HG02943 (cell line): ENCODE measurements around the gene C1orf141.
"Not testable (repeated sequence)": the region's sequence is repeated elsewhere in the genome, so short reads cannot be mapped to it uniquely, and the experiment has no call there.

ENCODE experiments used
- ATAC-seq: cut with Tn5 transposase; IDR thresholded peaks from one replicate; pipeline ENCODE4 v1.9.1; 2021; ENCODE audit warnings: mild to moderate bottlenecking, low read depth, moderate library complexity; ENCODE audit not compliant: unreplicated experiment

Gene C1orf141

DNA sequence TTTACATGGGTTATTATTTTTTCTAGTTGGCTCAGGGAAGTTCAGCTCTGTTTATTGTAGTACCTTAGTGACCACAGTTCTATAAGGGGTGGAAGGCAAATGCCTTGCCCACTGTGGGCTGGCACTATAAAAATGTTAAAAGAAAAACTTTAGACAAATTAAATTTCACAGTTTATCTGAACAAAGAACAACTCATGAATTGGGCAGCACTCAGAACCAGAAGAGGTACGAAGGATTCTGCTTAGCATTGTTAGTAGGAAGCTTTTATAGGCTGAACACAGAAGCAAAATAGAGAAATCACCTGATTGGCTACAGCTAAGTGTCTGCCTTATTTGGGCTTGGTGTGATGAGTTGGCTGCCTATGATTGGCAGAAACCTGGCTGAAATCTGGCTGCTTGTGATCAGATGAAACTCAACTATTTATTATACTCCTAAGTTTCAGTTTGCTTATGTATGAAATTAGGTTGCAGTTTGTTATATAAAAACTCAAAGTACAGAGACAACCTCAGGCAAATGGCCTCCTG lies 45.0 kb downstream of the C1orf141 start:
- ATAC-seq, result no peak

DNA sequence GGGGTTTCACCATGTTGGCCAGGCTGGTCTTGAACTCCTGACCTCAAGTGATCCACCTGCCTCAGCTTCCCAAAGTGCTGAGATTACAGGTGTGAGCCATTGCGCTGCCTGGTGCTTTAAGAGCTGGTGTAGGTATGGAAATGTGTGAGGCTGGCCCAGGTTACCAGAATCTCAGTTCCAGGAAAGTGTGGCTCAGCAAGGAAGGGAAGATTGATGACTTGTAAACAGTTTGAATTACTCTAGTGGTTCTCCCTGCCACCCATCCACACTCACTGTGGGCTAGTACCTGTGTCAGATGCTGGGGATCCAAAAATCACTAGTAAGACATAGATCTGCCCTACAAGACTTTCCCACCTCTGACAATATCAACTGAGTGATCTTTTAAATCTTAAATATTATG lies 46.3 kb downstream of the C1orf141 start:
- no peak for ATAC-seq

DNA sequence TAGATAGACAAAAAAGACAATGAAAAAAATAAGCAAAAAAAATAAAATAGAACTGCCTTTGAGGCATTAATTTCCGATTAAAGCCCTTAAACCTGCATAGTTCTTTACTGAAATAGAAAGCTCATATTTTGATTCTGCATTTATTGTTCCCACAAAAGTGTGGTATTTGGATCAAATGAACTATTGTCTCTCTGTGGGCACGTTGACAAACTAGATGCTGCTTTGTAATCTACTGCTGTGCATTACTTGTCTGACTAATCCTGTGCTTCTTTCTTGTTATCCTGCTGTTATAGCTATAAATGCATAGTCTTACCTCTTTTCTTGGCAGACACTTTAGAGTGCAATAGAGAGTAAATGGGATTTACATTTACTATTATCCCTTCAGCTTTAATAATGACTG lies 49.4 kb downstream of the C1orf141 start:
- ATAC-seq, result no peak

DNA sequence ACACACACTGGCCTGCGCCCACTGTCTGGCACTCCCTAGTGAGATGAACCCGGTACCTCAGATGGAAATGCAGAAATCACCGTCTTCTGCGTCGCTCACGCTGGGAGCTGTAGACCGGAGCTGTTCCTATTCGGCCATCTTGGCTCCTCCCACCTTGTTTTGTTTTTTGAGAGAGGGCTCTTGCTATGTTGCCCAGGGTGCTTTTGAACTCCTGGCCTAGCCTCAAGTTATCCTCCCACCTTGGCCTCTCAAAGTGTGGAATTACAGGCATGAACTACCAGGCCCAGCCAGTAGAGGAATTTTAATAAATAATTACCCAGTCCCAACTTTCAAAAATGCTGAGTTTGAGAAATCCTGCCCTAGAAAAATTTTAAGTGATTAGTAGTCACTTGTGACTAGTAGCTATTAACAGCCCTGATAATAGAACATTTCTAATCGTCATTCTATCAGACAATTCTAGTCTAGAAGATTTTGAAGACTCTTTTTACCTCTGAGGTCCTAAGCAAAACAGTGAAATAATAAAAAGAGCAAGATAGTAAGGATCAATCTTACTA lies 49.9 kb downstream of the C1orf141 start:
- ATAC-seq, result no peak

DNA sequence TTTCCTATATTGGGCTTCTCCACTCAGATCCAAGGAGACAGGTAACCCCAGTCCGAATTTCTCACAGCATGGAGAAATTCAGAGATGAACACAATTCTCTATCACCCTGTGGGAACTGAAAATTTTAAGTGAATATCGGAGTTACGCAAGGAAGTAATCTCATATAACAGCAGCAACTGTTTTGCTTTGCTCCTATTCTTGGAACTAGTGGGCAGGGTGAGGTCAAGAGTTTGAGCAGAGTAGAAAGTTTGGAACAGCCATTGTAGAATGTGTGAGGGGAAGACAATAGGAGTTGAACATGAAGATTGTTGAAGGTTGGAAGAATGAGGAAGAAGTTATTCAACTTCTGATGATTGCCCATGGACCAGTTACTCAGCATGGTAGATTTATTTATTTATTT lies 56.5 kb downstream of the C1orf141 start:
- ATAC-seq, result no peak

DNA sequence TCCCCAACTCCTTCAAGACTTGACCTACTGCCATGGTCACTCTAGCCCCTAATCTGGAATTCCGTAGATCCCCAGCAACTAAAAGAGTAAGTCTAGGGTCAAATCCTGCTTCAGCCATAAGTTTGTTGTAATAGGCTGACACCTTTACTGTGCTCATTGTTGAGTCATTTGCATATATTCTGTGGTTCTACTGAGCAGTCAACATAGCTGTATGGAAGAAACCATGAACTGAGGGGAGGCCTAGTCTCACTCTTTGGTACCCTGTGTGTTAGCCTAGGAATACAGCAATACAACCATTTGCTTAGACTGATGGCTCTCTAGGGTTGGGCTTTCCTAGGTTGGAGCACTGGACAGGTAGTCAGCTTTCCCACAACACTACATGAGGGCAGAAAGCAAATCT lies 57.2 kb downstream of the C1orf141 start:
- ATAC-seq, result no peak

DNA sequence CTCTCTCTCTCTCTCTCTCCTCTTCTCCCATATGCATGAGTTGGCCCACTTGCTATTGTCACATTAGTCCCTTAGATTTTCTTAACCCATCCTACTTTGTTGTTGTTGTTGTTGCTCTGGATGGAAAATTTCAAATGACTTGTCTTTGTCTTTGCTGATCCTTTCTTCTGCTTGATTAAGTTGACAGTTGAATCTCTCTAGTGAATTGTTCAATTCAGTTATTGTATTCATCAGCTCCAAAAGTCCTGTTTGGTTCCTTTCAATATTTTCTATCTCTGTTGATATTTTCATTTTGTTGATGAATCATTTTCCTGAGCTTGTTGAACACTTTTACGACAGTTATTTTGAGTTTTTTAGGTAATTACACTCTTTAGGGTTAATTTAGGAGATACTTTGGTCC lies 62.0 kb downstream of the C1orf141 start:
- no peak for ATAC-seq

DNA sequence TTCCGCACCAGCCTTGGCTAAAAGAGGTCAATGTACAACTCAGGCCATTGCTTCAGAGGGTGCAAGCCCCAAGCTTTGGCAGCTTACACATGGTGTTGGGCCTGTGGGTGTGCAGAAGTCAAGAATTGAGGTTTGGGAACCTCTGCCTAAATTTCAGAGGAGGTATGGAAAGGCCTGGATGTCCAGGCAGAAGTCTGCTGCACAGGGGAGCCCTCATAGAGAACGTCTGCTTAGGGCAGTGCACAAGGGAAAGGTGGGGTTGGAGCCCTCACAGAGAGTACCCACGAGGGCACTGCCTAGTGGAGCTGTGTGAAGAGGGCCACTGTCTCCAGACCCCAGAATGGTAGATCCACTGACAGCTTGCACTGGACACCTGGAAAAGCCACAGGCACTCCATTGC lies 67.1 kb downstream of the C1orf141 start:
- not testable (repeated sequence) for ATAC-seq

DNA sequence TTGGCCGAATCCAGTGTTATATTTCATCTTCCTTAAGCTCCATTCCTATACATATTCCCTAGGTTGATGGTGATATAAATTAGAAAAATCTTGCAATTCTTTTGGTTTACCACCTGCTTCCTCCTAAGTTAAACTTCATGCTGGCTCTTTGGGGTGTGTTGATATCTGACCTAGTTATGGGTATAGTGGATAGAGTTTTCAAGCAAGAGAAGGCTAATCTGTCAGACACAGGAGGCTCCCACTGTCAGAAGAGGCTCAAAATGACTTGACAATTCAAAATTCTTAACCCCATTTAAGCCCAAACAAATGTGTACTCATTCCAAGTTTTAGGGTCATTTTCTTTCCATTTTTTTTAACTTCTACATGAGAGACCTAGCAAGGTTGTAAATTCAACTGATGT lies 72.4 kb downstream of the C1orf141 start:
- no peak for ATAC-seq

DNA sequence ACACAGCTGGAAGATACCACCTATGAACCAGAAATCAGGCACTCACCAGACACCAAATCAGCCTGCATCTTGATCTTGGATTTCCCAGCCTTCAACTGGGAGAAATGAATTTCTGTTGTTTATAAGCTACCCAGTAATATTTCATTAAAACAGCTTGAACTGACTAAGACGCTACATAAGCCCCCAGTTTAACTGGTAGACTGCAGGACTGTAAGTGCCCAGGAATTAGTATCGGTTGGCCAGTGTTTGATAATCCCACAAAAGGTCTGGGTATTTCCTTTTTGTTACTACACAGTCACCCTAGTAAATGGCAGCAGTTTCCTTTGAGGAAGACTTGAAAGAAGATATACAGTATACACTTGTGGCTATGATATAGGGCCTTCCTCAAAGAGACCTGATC lies 73.5 kb downstream of the C1orf141 start:
- ATAC-seq, result no peak

DNA sequence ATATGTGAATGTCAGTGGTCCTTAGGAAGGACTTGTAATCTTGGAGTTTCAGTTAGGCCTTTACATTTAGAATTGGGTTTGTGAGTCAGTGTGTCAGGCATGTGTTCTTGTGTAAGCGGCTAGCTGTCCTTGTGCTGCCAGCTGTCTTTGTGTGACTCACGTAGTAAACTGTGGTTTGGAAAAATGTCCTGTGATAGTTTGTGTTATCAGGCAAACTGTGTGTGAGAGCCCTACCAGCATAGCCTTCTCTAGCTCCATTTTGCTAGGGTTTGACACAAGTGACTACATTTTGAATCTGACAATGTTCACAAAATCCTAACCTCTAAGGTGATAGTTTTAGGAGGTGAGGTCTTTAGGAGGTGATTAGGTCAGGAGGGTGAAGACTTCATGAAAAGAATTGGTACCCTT lies 74.0 kb downstream of the C1orf141 start:
- no peak for ATAC-seq

DNA sequence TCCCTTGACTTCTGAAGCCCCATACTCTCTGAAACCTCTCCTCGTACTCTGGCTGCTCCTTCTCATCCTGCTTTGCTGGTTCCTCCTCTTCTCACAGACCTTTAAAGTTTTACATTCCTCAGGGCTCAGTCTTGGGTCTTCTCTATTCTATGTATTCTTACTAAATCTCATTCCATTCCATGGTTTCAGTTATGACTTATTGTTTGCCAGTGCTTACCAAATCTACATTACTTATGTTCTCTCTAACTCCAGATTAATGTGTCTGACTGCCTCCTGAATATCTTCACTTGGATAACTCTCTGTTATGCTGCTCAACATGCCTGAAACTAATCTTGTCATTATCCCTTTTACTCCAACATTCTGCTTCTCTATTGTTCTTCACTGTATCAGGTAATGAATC lies 75.4 kb downstream of the C1orf141 start:
- no peak for ATAC-seq

DNA sequence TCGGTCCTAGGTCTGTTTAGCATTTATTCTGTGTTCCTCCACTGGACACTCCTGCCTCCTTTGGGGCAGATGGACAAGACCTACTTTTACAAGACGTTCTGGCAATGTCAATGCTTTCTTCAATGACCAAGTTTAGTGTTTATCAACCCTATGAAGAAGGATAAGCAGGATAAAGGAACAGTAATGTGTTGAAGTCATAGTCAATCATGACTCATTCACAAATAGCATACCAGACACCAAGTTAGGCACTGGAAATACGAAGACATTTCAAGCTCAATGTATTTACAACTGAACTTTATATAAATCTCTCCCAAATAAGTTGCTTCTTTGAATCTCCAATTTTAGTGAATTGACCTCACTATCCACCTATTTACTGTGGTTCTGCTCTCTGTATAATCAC lies 76.0 kb downstream of the C1orf141 start:
- ATAC-seq, result no peak

DNA sequence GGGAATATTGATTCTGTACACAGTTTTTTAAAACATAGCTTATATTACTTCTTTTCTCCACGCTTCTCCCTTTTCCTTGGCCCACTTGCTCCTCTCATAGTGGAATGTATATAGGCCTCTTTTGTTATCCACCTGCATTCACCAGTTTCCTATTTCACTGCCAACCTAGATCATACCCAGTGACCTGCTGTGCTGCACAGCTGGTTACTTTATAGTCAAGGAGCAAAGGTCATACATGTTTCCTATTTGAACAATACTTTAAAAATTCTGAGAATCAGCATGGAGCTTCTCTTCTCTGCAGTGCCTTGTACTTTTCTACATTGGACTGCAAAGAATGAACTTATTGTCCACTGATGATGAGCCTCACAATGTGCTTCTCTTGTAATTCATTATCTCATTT lies 76.5 kb downstream of the C1orf141 start:
- ATAC-seq, result no peak

DNA sequence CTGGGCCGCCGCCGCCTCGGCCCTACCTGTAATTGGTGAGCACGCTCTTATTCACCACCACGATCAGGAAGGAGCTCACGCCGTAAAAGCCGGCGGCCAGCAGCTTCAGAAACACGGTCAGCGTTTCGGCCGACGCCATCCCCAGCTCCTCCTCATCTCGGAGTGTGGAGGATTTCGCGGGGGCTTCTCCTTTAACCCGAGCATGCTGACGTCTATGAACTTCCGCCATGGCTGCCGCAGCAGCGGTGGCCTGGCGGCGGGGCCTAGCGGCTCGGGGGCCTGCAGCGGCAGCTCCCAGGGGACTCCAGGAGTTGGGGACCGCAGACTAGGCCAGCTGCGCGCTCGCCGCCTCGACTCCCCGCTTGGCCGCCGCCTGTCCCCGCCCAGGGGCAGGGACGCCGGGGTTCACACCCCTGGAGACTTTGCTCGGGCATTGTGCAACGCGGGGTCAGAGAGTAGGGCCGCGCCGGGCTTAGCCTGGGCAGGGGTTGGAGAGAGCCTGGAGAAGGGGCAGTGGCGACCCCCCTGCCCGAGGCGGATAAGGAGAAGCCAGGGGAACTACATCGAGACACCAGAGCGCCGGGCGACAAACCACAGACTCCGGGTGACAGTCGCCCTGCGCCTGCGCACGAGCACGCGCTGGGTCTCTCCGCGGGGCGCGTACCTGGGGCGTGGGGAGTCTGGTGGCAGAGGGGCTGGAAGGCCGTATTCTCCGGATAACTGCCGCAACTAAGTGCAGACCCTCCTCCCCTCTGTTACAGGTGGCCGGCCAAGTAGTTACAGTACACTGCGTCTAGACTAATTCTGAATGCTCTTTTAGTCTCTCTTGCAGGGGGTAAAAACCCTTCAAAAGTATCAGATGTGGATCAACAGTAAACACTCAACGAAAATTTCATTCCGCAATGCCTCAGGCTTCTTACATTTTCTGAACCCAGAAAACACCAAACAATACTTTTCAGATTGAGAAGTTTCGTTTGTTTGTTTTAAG lies 80.7 kb downstream of the C1orf141 start, which contains the start of gene SLC35D1:
Gene SLC35D1 (minus strand): TSS at position 364 of the 988 bp plus-strand sequence. CDS start 135 bp downstream, at position 229.
- ATAC-seq, result peak; percentile 76

DNA sequence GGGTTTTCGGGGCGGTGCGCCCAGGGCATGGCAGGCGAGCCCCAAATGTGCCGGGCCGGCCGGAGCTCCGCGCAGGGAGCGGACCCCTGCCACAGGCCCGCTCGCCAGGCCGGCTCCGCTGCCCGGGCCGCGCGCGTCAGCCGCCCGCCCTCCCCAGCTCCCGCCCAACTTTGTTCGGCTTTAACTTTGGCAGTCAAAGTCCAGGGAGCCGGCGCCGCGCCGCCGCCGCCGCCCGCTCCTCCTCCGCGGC lies 81.3 kb downstream of the C1orf141 start:
- ATAC-seq, result peak; percentile 27

DNA sequence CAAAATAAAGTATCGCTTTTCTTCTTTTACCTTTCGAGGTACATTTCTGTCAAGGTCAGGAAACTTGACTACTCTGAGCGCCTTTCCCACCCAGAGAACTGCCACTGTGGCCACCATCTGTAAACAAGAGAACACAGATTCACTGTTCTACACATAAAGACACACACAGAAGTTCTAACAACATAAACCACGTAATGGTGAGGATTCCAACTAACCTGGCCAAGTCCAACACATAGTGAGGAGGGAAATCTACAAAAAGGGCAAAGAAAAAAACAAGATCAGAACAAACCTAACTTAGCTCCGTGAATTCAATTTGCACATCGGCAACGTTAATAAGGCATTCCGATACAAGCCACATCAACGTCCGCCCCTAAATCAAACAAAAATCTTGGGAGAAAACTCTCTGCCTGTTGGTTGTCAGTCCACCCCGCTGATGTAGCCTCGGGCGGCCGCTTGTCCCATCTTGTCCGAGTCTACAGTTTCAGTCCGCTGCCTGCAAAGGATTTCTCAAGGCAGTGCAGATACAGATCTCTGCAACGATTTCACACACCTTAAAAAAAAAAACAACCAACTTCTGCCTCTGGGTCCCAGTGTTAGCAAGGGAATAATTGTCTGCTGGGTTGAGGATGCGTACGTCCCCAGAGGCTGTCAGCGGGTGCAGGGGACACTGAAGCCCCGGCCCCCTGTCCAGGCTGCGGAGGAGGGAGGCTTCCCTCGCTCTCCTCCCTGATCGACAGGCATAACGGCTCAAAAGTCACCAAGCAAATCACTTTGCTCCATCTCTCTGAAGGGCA lies 81.8 kb downstream of the C1orf141 start:
- peak; percentile 31 for ATAC-seq

DNA sequence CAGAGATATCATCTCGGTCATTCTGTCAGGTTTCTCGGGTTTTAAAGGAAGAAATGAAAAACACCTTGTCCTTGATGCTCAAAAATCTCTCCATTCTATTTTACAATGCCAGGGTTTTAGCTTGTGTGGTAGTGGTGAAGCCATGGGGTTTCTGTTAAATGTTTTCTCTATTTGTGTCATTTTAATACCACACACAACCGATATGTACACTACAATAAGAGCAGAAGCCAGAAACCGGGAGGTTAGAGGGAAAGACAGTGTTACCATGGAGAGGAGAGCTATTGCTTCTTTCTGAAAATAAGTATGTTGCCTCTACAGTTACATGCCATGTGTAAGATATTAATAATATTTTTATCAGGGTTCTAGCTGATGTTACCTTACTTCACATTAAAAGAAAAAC lies 83.6 kb downstream of the C1orf141 start:
- ATAC-seq, result no peak

DNA sequence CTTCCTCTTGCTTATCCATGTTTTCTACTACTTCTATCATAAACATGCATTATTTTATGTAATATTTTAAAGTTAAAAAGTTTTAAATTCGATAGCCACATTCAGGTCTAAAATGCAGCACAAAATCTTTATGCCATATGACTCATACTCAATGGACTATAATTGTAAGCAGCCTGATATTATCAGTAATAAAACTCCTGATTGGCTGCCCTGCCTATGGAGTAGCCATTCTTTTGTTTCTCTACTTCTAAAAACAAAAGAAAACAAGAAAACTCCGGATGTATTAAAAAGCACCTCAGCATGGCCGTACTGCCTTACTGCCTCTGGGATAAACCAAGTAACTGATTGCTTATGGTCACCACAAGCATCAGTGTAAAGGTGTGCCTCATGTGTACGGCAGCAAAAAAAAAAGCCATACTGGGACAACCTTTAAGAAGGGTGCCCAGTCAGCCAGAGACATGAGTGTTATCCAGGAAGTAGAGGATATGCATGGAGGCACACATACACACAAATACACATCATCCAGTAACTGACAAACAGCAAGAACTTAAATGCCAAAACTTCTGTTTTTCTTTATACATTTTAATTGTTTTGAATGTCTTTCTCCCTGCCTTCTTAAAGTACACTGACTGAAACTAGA lies 90.0 kb downstream of the C1orf141 start:
- ATAC-seq, result no peak

DNA sequence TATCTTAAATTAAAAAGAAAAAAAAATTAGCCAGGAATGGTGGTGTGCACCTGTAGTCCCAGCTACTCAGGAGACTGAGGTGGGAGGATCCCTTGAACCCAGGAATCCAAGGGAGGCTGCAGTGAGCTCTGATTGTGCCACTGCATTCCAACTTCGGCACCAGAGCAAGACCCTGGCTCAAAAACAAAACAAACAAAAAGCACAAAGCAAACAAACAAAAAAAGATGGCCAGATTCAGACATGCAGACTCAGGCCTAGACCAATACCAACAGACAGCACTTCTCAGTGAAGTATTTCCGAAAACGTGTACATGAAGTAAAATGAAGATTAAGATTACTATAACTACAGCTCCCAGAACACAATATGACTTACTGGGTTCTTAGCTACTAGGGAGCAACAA lies 91.4 kb downstream of the C1orf141 start:
- ATAC-seq, result no peak
